H1 (cell line): ENCODE data around the gene STARD8. TPM values are rescaled to one million over a fixed set of nuclear protein-coding genes. Genes with fewer than 3 reads are reported as not detected.

ENCODE experiments used
- POLR2AphosphoS5 ChIP-seq: IDR thresholded peaks from 2 replicates; pipeline ENCODE4 v1.6.1; 2011; ENCODE audit warnings: low read depth, low read length
- RAD21 ChIP-seq, 2 experiments: IDR thresholded peaks in 1 of 2; conservative IDR thresholded peaks in 1 of 2; 2 replicates each; pipeline ENCODE4 v1.6.1; 2011; ENCODE audit warnings: low read depth in 2 of 2, low read length in 2 of 2, improper control_type of control experiment in 1 of 2, inconsistent platforms in 1 of 2, mild to moderate bottlenecking in 1 of 2, moderate library complexity in 1 of 2
- SIN3A ChIP-seq, 2 experiments: IDR thresholded peaks in 1 of 2; conservative IDR thresholded peaks in 1 of 2; 2 replicates each; pipeline ENCODE4 v1.6.1; 2011 to 2012; ENCODE audit warnings: low read length in 2 of 2, improper control_type of control experiment in 1 of 2, low read depth in 1 of 2, mild to moderate bottlenecking in 1 of 2
- TEAD4 ChIP-seq: IDR thresholded peaks from 2 replicates; pipeline ENCODE4 v1.6.1; 2012; ENCODE audit warnings: low read depth, low read length, inconsistent platforms, mixed read lengths
- polyA plus RNA-seq, 7 experiments: library from polyadenylated mRNA; depleted of rRNA in 3 of 7; stranded (reverse) in 5 of 7; unstranded in 2 of 7; fragments of >200 nt in 5 of 7; fragments of 200-250 nt in 2 of 7; gene quantifications; 1 replicate in 5 of 7; 2 replicates in 1 of 7; 4 replicates in 1 of 7; pipeline versions ENCODE4 v1.2.1 to v1.2.3, GENCODE V29; 2011 to 2013; ENCODE audit warnings: missing spikeins in 2 of 7, mixed read lengths in 2 of 7
- total RNA-seq: library from RNA; stranded (reverse); fragmentation: NEBNext Ultra II Directional; extraction: Animal tissue kit (Norgen Biotek cat#: 25700); gene quantifications from 2 replicates; pipeline ENCODE4 v1.2.1, GENCODE V29; 2021
- TF ChIP-seq, protein P1 (sequence below): IDR thresholded peaks from 2 replicates; pipeline ENCODE4 v1.6.1; 2012; ENCODE audit warnings: low read length, inconsistent platforms

Gene STARD8
- total and polyA plus RNA-seq, 2 of the 8 experiments (the other 6 are each of a cell fraction or from before 2014, with no cell fraction given), result 1.8 to 3.8 TPM

DNA sequence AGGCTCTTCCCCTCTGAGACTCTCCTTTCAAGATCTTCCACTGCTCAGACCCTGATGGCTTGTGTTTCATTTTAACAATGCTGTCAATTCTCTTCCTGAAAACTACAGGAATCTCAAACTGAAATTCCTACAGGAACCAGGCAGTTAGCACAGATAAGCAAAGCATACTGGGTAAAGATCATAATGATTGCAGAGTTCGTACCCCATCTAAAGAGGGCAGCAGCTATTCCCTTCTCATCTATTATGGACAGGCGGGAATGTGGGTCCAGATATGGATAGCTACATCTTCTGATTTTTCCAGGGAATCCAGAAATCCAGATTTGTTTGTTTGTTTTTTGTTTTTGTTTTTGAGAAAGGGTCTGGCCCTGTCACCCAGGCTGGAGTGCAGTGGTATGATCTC is 83.8 kb downstream of the STARD8 start (continued):
- TF ChIP-seq, protein P1, sequence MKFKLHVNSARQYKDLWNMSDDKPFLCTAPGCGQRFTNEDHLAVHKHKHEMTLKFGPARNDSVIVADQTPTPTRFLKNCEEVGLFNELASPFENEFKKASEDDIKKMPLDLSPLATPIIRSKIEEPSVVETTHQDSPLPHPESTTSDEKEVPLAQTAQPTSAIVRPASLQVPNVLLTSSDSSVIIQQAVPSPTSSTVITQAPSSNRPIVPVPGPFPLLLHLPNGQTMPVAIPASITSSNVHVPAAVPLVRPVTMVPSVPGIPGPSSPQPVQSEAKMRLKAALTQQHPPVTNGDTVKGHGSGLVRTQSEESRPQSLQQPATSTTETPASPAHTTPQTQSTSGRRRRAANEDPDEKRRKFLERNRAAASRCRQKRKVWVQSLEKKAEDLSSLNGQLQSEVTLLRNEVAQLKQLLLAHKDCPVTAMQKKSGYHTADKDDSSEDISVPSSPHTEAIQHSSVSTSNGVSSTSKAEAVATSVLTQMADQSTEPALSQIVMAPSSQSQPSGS, result no peak
- TF ChIP-seq POLR2AphosphoS5 (no peak), RAD21 (IDR thresholded peaks at IDR 0.05 in 1 of 2, conservative IDR thresholded peaks at IDR 0.05 in 1 of 2; ENCODE audit: low read depth in 2 of 2, low read length in 2 of 2) (no peak), SIN3A (conservative IDR thresholded peaks at IDR 0.05 in 1 of 2, IDR thresholded peaks at IDR 0.05 in 1 of 2; ENCODE audit: low read depth in 1 of 2, low read length in 2 of 2) (no peak), TEAD4 (no peak)
- TF ChIP-seq, all 59 proteins: peak for 0
